Stimulated activated CD4-positive, alpha-beta T cell treated with anti-CD3 and anti-CD28 coated beads, Interleukin-15, amount 100 ng/mL, for 1 hour (primary cell): ENCODE results near the gene CORO2B.
A peak's percentile ranks its signal among the peaks of the same experiment; 100 is the strongest.

Experiments used
- DNase-seq, 2 donors: peaks; one replicate each; pipeline ENCODE4 v3.0.0-alpha.2; 2020; ENCODE audit warnings: low read depth in 1 of 2, low spot score in 1 of 2

CORO2B gene, protein sequence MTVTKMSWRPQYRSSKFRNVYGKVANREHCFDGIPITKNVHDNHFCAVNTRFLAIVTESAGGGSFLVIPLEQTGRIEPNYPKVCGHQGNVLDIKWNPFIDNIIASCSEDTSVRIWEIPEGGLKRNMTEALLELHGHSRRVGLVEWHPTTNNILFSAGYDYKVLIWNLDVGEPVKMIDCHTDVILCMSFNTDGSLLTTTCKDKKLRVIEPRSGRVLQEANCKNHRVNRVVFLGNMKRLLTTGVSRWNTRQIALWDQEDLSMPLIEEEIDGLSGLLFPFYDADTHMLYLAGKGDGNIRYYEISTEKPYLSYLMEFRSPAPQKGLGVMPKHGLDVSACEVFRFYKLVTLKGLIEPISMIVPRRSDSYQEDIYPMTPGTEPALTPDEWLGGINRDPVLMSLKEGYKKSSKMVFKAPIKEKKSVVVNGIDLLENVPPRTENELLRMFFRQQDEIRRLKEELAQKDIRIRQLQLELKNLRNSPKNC

DNA sequence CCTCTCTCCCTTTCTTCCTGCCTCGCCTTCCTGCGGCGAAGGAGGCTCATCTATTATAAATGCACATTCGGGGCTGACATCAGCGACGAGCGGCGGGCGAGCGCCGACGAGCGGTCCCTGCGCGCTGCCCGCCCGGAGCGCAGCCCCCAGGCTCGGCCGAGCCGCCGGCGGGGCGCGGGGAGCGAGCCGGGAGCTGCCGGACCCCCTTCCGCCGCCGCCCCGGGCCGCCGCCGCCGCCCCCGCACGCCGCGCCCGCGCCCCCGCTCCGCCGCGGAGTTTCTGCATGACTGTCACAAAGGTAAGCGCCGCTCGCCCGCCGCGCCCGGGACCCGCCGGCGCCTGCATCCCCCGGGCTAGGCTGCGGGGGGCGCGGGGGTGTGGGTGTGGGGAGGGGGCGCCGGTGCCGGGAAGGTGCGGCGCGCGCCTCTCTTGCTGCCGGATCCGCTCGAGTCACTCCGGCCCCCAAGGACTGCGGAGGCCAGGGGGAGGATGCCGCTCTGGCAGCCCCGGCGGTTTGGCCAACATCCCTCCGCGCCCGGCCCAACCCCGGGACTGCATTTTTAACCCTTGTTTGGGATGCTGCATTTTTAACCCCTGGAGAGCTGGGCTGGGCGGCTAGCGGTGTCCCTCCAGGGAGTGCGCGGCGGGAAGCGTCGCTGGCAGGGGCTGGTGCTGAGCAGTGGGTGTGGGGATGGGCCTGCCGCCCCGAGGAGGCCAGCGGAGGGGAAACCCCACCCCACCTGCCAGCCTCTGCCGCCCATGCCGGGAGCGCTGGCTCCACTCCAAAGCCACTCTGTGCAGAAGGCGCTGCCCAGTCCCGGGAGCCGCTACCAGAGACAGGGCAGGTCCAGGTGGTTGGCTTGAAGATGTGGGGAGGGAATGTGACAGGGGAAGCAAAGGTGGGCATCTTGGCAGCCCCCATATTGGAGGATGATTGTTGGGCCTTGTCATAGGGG lies at the start of gene CORO2B:
CORO2B (plus strand) TSS at position 14 of the 956 bp plus-strand sequence; CDS start at position 284, 270 bp downstream.
- no peak for DNase-seq

GRCh38 chr15:68531387-68532179 lies 47.2 kb upstream of the CORO2B start:
- no peak for DNase-seq

DNA sequence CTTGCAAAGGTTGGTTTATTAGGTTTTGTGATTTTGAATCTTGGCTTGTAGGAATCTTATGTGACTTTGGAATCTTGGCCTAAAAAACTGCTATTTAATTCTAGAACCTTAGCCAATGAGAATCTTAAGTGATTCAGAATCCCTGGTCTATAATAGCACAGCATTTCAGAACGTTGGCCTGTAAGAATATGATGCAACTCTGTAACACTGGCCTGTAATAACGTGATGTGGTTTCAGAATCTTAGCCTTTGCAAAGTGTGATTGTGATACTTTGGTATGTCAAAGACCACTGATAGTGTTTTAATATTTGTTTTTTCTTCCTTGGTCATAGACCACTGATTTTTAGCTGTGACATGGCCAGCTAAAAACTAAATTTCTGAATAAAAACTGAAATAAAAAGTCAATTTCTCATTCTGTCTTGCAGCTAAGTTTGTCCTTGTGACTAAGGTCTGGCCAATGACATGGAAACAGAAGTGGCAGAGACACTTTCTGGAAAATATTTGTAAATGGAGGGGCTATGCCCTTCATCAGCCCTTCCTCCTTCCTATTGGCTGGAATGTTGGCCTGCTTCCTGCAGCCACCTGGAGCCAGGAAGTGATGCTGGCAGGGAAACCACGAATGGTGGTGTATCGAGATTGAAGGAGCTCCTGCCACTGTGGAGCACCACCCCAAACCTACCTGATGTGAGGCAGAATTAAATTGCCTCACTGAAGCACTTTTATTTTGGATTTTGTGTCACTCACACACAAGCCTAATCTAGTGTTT lies 42.3 kb upstream of the CORO2B start:
- no peak for DNase-seq

DNA sequence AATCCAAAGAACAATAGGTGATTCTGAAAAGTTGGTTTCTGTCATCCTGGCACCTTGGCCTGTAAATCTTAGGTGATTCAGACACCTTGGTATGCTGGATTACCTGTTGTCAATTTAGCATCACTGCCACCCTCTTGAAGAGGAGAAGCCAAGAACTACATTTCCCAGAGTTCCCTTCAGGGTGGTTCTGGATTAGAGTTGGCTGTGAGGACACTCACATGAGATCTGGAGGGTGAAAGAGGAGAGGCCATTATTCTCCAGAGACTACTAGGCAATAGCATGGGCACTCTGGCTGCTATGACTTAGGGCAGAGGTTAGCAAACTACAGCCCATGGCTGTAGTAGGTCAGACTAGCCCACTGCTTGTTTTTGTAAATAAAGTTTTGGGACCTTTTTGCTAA lies 41.7 kb upstream of the CORO2B start:
- no peak for DNase-seq

DNA sequence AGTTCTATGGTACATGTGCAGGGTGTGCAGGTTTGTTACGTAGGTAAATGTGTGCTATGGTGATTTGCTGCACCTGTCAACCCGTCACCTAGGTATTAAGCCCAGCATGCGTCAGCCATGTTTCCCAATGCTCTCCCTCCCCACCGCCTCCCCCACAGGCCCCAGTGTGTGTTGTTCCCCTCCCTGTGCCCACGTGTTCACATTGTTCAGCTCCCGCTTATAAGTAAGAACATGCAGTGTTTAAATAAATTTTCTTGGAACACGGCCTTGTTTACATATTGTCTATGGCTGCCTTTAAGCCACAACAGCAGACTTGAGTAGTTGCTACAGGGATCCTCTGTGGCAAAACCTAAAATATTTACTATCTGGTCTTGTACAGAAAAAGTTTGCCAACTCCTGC lies 41.3 kb upstream of the CORO2B start:
- no peak for DNase-seq

- no peak for DNase-seq
These were observed 40.5 kb upstream of the CORO2B start for GRCh38 chr15:68538311-68538710.

- no peak for DNase-seq
These were observed 37.0 kb upstream of the CORO2B start for GRCh38 chr15:68541743-68542142.

- DNase-seq: no peak
These were observed 36.4 kb upstream of the CORO2B start for GRCh38 chr15:68542348-68542747.

- DNase-seq: no peak
These were observed 36.0 kb upstream of the CORO2B start for GRCh38 chr15:68542771-68543164.

DNA sequence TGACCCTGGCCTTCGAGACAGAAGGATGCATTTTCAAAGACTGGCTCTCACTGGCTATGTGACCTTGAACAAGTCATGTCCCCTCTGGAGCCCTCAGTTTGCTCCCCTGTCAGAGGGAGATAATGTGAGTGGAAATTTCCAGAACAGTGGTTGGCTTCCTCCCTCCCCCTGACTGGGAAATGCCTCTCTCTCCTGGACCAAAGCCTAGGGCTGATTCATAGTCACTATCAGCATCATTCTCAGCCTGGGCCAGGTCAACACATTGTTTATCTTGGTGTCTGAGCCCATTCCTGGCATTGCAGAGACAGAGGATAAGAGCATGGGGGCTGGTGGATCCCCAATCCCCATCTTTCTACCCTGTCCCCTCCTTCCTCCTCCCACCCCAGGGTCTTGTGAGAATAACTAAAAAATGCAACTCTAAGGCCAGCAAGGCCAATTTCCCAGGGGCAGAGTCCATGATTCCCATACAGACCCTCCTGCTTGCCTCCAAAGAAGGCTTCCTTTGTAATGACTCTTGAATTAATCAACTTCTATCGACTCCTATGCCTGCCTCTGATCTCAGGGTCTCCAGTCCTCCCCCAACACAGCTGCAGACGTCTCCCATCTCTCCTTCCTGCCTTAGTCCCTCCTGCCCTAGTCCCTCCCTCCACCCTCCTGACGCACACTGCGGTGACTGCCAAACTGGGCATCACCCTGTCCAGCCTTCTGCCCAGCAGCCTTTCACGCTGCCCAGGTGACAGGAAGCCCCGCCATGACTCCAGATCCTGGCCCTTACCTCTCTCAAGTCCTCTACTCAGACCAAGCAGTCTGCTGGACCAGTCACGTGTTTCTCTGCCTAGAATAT lies 35.4 kb upstream of the CORO2B start:
- DNase-seq: no peak

DNA sequence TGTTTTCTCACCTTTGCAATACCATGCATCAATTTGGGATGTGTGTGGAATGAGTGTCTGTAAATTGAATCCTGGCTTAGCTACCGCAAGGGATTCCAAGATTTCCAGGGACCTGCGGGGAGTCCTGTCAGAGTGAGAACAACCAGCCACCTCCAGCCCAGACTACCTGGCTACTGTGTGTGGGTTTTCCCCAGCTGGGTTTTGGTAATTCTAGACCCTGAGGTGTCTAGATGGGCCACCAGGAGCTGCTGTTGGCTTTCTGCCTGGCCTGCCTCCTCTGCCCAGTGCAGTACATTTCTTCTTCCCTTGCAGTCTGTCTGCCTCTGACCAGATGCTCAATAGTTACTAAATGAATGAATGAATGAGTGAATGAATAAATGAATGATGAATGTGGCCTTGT lies 32.5 kb upstream of the CORO2B start:
- no peak for DNase-seq

GRCh38 chr15:68548364-68548763 lies 30.4 kb upstream of the CORO2B start:
- DNase-seq: no peak

DNA sequence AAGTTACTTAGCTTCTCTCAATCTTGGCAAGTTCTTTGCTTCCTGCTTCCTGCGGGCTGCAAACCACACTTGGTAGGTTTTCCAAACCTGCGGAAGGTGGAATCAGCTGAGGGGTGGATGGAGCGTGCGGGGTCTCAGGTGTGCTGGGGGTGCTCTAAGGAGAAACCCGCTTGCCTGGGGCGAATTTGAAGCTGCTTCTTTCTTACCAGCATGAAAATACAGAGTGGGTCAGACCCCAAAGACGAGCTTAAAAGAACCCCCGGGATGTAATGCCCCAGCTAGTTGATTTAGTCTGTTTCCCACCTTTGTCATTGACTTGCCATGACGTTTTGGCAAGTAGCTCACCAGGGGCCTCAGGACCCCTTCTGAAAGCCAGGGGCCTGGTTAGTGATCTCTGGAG lies 28.8 kb upstream of the CORO2B start:
- DNase-seq: no peak

DNA sequence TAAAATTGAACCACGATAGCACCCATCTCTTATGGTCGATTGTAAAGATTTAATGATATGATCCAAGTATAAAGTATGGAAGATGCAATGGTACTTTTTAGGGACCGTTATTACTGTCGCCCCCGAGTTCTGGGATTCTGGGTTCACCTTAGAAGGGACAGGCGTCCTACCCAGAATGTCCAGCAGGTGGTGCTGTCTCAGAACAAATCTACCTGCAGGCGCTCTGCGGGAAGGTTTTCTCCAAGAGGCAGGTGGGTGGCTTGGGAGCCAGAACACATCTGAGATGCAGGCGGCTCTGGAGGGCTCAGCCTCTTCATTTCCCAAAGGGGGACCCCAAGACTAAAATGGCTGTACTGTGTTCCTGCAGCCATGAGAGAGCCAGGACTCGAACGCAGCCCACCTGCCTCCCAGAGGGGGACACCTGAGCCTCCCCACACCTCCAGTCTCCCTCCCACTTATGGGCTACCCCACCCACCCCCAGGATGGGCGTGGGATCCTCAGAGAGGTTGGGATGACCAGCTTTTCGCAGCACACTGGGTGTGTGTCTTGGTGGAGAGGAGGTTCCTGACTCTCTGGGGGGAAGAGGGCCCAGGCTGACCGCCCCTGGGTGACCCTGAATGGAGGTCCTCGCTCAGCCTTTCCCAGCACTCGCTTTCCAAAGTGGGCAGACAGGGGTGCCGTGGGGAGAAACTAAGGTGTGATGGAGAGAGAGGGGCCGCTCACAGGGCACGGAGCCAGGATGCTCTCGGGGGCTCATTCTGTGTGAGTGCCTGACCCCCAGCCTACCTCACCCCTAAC lies 28.1 kb upstream of the CORO2B start:
- peak; percentile 51 to 57 for DNase-seq

GRCh38 chr15:68551296-68551635 lies 27.5 kb upstream of the CORO2B start:
- no peak for DNase-seq

DNA sequence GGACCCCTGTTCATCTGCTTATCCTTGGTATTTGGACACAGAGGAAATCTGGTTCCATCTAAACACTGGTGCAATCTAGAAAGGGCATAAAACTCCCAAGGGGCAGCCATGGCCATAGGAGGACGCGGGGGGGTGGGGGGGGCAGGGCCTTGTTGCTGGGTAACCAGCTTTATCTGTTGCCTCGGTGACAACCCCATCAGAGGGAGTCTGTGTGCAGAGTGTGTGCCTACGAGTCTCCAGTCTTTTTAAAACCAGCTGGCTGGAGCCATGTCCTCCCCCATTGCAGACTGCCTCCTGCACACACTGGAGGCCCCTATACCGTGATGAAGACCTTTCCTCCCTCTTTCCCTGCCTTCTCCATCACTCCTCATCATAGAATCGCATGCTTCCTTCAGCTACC lies 26.4 kb upstream of the CORO2B start:
- DNase-seq: no peak

- no peak for DNase-seq
These were observed 26.0 kb upstream of the CORO2B start for GRCh38 chr15:68552773-68553172.

- DNase-seq: no peak
These were observed 25.3 kb upstream of the CORO2B start for GRCh38 chr15:68553314-68553993.
